Tibial nerve (tissue), 3 donors: Measurements from ENCODE around the gene WFIKKN1.

Source experiments
- POLR2A ChIP-seq, 2 donors: fragments of 450-650 bp; IDR thresholded peaks; one replicate each; pipeline ENCODE4 v1.6.1; 2017; ENCODE audit warnings: antibody characterized with exemption in 2 of 2, mild to moderate bottlenecking in 2 of 2, moderate library complexity in 2 of 2
- TF ChIP-seq, protein P1 (sequence below), 5 experiments: fragments of 200-600 bp in 3 of 5; fragments of 450-650 bp in 2 of 5; sonication (generic) in 3 of 5; IDR thresholded peaks; one replicate each; pipeline ENCODE4 v1.5.1; 2016 to 2019; ENCODE audit warnings: antibody characterized with exemption in 5 of 5, mild to moderate bottlenecking in 3 of 5, moderate library complexity in 2 of 5

DNA sequence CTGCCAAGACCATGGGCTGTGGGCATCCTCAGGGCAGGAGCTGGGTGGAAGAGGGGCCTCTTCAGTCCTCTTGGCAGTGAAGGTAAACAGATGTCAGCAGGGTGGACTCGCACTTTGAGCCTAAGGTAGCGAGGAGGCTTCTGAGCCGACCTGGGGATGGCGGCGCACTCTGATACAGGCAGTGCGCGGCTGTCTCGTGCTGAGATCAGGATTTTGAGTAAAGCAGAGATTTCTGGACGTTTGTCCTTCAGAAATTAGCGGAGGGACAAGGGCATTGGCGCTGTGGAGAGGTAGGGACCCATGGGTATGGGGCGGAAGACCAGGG, 34.1 kb upstream of the WFIKKN1 start:
- TF ChIP-seq, protein P1, sequence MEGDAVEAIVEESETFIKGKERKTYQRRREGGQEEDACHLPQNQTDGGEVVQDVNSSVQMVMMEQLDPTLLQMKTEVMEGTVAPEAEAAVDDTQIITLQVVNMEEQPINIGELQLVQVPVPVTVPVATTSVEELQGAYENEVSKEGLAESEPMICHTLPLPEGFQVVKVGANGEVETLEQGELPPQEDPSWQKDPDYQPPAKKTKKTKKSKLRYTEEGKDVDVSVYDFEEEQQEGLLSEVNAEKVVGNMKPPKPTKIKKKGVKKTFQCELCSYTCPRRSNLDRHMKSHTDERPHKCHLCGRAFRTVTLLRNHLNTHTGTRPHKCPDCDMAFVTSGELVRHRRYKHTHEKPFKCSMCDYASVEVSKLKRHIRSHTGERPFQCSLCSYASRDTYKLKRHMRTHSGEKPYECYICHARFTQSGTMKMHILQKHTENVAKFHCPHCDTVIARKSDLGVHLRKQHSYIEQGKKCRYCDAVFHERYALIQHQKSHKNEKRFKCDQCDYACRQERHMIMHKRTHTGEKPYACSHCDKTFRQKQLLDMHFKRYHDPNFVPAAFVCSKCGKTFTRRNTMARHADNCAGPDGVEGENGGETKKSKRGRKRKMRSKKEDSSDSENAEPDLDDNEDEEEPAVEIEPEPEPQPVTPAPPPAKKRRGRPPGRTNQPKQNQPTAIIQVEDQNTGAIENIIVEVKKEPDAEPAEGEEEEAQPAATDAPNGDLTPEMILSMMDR (IDR thresholded peaks at IDR 0.05): no peak
- no peak for TF ChIP-seq POLR2A (IDR thresholded peaks at IDR 0.05)
